ENCODE results near the gene PEBP1.

PEBP1 gene

GRCh38 chr12:118136559-118137003 is 657 bp downstream of the PEBP1 start:
- DNase-seq: peak; percentile 12 to 21

- no peak for DNase-seq
Observed at GRCh38 chr12:118137148-118137678, 1.3 kb downstream of the PEBP1 start.

DNA sequence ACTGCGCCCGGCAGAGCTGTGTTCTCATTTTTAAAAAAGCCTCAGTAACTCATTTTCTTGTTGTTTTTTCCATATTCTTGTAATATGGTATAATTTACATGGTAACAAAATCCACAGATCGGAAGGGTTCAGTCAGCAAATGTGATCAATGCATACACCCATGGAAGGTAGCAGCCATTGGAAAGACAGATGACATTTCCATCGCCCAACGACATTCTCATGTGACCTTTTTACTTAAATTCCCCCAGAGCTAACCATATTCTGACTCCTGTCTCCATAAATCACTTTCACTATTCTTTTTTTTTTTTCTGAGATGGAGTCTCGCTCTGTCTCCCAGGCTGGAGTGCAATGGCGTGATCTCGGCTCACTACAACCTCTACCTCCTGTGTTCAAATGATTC is 4.9 kb downstream of the PEBP1 start:
- DNase-seq: no peak

DNA sequence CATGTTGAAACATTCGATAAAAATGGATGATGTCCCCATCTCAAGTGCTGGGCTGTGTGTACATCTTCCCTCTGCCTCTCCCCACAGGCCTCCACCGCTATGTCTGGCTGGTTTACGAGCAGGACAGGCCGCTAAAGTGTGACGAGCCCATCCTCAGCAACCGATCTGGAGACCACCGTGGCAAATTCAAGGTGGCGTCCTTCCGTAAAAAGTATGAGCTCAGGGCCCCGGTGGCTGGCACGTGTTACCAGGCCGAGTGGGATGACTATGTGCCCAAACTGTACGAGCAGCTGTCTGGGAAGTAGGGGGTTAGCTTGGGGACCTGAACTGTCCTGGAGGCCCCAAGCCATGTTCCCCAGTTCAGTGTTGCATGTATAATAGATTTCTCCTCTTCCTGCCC is 8.6 kb downstream of the PEBP1 start:
- DNase-seq: no peak

DNA sequence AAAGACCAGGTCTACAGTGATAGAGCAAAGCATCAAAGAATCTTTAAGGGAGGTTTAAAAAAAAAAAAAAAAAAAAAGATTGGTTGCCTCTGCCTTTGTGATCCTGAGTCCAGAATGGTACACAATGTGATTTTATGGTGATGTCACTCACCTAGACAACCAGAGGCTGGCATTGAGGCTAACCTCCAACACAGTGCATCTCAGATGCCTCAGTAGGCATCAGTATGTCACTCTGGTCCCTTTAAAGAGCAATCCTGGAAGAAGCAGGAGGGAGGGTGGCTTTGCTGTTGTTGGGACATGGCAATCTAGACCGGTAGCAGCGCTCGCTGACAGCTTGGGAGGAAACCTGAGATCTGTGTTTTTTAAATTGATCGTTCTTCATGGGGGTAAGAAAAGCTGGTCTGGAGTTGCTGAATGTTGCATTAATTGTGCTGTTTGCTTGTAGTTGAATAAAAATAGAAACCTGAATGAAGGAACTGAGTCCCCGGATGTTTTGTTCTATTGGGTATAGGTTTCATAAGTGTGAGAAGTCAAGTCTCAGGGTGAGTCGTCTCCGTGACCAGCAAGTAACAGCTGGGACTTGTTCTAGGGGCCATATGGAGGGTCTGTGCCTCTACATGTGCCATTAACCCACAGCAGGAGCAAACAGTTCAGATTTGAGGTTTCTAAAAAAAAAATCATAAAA is 9.3 kb downstream of the PEBP1 start:
- no peak for DNase-seq

GRCh38 chr12:118145798-118146156 is 9.9 kb downstream of the PEBP1 start:
- no peak for DNase-seq

GRCh38 chr12:118148287-118148686 is 12.4 kb downstream of the PEBP1 start:
- DNase-seq: no peak

GRCh38 chr12:118150625-118151024 is 14.7 kb downstream of the PEBP1 start:
- DNase-seq: no peak

DNA sequence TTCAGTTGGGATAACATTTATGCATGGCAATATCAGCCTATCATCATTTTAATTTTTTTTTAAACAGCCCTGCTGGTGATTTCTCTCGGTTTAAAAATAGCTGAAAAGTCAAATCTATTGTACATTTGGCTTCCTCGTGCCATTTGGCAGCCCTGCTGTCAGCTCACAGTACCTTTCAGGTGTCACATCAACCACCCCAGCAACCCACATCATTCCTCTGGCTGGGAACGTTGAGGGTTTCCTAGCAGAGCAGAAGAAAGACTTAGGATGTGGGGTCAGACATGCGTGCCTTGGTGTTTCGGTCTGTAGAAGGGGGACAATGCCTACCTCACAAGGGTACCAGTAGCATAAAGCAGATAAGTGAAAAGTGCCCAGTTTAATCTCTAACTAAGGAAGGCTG is 15.8 kb downstream of the PEBP1 start:
- no peak for DNase-seq

DNA sequence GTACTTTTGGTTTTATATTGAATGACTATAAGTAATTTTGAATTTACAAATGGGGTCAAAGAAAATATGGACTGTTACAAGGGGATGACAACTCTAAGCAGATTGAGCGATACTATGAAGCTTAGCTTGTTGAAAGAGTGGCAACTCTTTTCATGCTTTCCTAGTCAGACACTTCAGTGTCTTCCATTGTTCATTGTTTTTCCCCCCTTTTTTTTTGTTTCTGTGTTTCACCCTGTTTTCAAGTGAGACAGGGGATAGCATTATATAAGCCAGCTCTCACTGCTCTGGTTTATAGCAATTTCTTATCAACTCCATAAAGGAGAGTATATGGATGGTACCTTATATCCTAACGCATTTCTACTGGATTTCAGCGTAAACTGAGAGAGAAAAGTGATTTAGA is 24.6 kb downstream of the PEBP1 start:
- DNase-seq: no peak

- DNase-seq: no peak
Observed at GRCh38 chr12:118164798-118165486, 29.0 kb downstream of the PEBP1 start.

- DNase-seq: no peak
Observed at GRCh38 chr12:118166946-118167345, 31.0 kb downstream of the PEBP1 start.

DNA sequence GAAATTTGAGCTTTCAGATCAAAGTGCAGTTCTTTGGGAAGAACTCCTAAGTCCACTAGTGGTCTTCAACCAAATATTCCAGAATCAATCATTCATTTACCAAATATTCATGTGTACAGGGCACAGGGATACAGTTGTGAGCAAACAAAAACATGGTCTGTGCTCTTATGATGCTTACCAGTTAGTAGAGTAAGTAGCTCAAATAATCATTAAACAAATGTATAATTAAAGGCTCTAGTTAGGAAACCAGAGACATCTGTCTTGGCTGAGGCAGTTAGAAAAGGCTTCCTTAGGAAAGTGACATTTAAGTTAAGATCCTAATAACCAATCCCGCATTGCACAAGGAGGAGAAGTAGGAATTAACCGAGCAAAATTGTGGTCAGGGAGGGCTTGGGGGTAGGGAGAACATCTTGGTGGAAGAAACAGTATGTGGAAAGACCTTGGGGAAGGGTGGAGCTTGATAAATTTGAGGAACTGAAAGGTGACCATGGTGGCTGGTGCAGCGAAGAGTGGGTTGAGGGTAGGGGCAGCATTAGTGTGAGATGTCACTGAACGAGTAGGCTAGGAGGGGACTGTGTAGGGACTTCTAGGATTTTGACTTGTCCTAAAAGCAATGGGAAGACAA is 40.0 kb downstream of the PEBP1 start:
- DNase-seq: peak in 1 of 2 donors; percentile 4

DNA sequence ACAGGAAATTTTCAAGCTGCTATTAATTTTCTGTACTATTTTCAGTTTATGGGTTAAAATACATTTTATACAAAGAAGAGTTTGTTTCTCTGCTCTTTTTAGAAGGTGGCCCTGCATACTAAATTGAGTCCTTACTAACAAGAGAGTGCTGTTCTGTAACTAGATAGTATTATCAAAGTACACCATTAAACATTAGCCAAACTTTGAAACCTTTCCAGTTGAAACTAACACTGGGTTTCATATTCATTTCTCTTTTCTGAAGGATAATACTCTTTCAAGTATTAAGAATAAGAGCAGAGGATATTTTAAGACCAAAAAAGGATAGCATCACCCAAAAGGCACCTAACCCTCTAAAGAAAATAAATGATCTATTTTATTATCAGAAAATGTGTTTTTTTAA is 47.2 kb downstream of the PEBP1 start:
- no peak for DNase-seq

DNA sequence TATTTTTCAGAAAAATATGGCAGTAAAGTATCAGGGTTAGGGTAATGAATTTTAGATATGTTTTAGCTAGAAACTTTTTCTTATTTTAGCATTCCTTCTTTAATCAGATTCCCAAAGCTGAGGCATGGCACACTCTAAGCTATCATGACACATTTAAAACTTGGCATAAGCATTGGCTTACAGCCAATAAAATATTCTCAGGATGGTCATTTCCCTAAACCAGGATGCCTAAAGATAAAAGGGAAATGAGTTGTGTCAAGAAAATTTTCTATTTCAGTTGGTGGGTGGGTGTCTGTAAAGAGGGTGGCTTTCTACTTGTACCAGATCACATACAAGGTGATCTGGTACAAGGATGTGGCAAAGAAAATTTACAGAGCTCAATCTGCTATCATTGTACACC is 47.8 kb downstream of the PEBP1 start:
- no peak for DNase-seq

GRCh38 chr12:118185602-118186397 is 49.9 kb downstream of the PEBP1 start:
- DNase-seq: no peak

GRCh38 chr12:118187751-118188435 is 52.0 kb downstream of the PEBP1 start:
- DNase-seq: no peak

- DNase-seq: no peak
Observed at GRCh38 chr12:118188690-118189371, 52.9 kb downstream of the PEBP1 start.

GRCh38 chr12:118189741-118190191 is 53.8 kb downstream of the PEBP1 start:
- DNase-seq: no peak

DNA sequence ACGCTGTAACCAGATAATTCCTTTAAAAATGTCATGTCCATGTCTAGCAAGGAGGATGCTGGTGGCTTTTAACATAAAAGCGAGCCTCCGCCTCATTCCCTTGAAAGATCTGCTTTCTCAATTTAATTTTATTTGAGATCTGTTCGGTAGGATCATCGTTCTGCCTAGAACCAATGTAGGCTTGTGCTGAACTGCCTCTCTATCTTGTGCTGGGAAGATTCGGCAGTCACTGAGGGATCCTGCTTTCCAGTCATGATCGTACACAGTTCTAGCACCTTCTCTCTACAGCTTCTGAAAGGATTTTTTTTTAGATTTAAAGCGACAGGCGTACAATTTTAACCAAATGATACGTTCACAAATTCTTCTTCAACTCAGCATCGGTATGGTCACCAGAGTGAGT is 54.3 kb downstream of the PEBP1 start:
- DNase-seq: no peak

DNA sequence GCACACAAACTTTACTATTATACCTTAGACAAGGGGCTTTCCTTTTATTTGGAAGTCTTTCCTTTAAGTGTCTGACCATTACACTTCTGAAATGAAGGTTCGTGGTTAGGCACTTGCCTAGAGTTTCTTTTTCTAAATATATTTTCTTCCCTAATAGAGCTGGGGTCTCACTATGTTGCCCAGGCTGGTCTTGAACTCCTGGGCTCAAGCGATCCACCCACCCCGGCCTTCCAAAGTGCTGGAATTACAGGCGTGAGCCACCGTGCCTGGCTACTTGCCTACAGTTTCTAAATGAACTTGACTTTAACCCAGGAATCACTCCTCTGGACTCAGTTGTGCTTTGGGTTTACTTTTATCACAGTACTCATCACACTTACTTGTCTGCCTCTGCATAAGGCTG is 57.6 kb downstream of the PEBP1 start:
- no peak for DNase-seq

DNA sequence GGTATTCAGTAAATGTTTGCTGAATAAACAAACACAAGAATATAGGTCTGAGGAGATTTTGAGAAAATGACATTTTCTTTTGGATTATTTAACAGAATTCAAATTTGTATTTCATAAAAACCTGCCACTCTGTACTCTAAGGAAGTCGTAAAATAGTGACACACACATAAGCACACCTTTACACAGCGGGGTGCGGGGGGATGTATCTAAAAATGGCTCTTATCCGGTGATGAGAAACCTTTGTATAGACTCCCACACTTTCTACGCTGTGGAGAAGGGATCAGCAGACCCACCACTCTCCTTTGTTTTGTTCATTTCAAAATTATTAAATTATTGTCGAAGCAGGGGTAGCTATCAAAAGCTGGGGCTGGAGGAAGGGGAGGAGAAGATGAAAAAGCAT is 58.0 kb downstream of the PEBP1 start:
- DNase-seq: no peak
